CD14-positive monocyte (primary cell): ENCODE results near the gene SMPD3. TPM values are rescaled to one million over a fixed set of nuclear protein-coding genes. Genes with fewer than 3 reads are reported as not detected.

Source experiments
- DNase-seq, 3 donors: peaks; one replicate each; pipeline ENCODE4 v3.0.0-alpha.2; 2011 to 2022
- H2AFZ ChIP-seq: 2 replicates; pipeline ENCODE4 v1.6.0; 2012; ENCODE audit warnings: mild to moderate bottlenecking, low read depth, low read length, inconsistent platforms; ENCODE audit not compliant: insufficient read depth, poor library complexity, severe bottlenecking
- H3K27ac ChIP-seq, 2 donors: 1 replicate in 1 of 2; 2 replicates in 1 of 2; pipeline ENCODE4 v1.5.1; 2012 to 2013; ENCODE audit warnings: low read length in 2 of 2, control low read depth in 1 of 2, inconsistent platforms in 1 of 2, low read depth in 1 of 2, mild to moderate bottlenecking in 1 of 2
- H3K27me3 ChIP-seq, 2 donors: one replicate each; pipeline versions ENCODE4 v1.6.0 to v1.6.1; 2011 to 2013; ENCODE audit warnings: low read length in 2 of 2; ENCODE audit not compliant: control insufficient read depth in 2 of 2, insufficient read depth in 2 of 2
- H3K36me3 ChIP-seq, 2 donors: replicated peaks in 1 of 2; 1 replicate in 1 of 2; 2 replicates in 1 of 2; pipeline versions ENCODE4 v1.5.1 to v1.6.1; 2012 to 2013; ENCODE audit warnings: low read length in 2 of 2, control low read depth in 1 of 2, inconsistent platforms in 1 of 2, mild to moderate bottlenecking in 1 of 2; ENCODE audit not compliant: insufficient read depth in 2 of 2, control insufficient read depth in 1 of 2
- H3K4me1 ChIP-seq, 2 donors: 1 replicate in 1 of 2; 2 replicates in 1 of 2; pipeline versions ENCODE4 v1.5.1 to v1.6.1; 2012 to 2013; ENCODE audit warnings: low read length in 2 of 2, control low read depth in 1 of 2, inconsistent platforms in 1 of 2, mild to moderate bottlenecking in 1 of 2, moderate library complexity in 1 of 2; ENCODE audit not compliant: insufficient read depth in 2 of 2, control insufficient read depth in 1 of 2
- H3K4me2 ChIP-seq: replicated peaks from 2 replicates; pipeline ENCODE3; 2012; ENCODE audit warnings: low read length, moderate library complexity, mild to moderate bottlenecking; ENCODE audit not compliant: poor library complexity, severe bottlenecking; ENCODE audit errors: extremely low read depth
- H3K4me3 ChIP-seq, 3 experiments: fragments of 200-600 bp in 1 of 3; sonication (generic) in 1 of 3; replicated peaks in 1 of 3; 1 replicate in 2 of 3; 2 replicates in 1 of 3; pipeline ENCODE4 v1.5.1; 2011 to 2013; ENCODE audit warnings: low read length in 3 of 3, mild to moderate bottlenecking in 3 of 3, control low read depth in 2 of 3, low read depth in 2 of 3, inconsistent platforms in 1 of 3, moderate library complexity in 1 of 3
- H3K79me2 ChIP-seq: 2 replicates; pipeline ENCODE4 v1.6.0; 2012; ENCODE audit warnings: mild to moderate bottlenecking, control low read depth, inconsistent platforms, low read length, moderate library complexity; ENCODE audit not compliant: insufficient read depth
- H3K9ac ChIP-seq: 2 replicates; pipeline ENCODE4 v1.6.0; 2017; ENCODE audit warnings: low read length, mild to moderate bottlenecking; ENCODE audit not compliant: insufficient read depth, poor library complexity, severe bottlenecking
- H3K9me3 ChIP-seq, 2 donors: replicated peaks in 1 of 2; 1 replicate in 1 of 2; 2 replicates in 1 of 2; pipeline versions ENCODE4 v1.5.1 to v1.6.1; 2012 to 2013; ENCODE audit warnings: low read length in 2 of 2, control low read depth in 1 of 2; ENCODE audit not compliant: control insufficient read depth in 1 of 2, insufficient read depth in 1 of 2
- H4K20me1 ChIP-seq: 2 replicates; pipeline ENCODE4 v1.6.0; 2012; ENCODE audit warnings: mild to moderate bottlenecking, low read length, control low read depth, moderate library complexity; ENCODE audit not compliant: insufficient read depth
- H3K27ac Mint-ChIP-seq, 7 donors: one replicate each; pipeline ENCODE4 v1.8.0; 2020; ENCODE audit warnings: mild to moderate bottlenecking in 7 of 7, mixed read lengths in 7 of 7, moderate library complexity in 6 of 7, inconsistent platforms in 2 of 7
- H3K27me3 Mint-ChIP-seq, 3 donors: one replicate each; pipeline ENCODE4 v1.8.0; 2021 to 2022; ENCODE audit warnings: low read depth in 3 of 3, mild to moderate bottlenecking in 3 of 3, mixed read lengths in 3 of 3, moderate library complexity in 3 of 3, inconsistent platforms in 1 of 3
- H3K36me3 Mint-ChIP-seq, 2 donors: one replicate each; pipeline ENCODE4 v1.8.0; 2020; ENCODE audit warnings: mixed read lengths in 2 of 2, inconsistent platforms in 1 of 2, mild to moderate bottlenecking in 1 of 2
- H3K4me1 Mint-ChIP-seq: one replicate; pipeline ENCODE4 v1.8.0; 2020; ENCODE audit warnings: mild to moderate bottlenecking, mixed read lengths
- H3K4me3 Mint-ChIP-seq, 2 donors: one replicate each; pipeline ENCODE4 v1.8.0; 2020; ENCODE audit warnings: mild to moderate bottlenecking in 2 of 2, mixed read lengths in 2 of 2, moderate library complexity in 1 of 2
- H3K9me3 Mint-ChIP-seq, 7 donors: one replicate each; pipeline ENCODE4 v1.8.0; 2020 to 2022; ENCODE audit warnings: mixed read lengths in 7 of 7, mild to moderate bottlenecking in 6 of 7, moderate library complexity in 6 of 7, inconsistent platforms in 2 of 7
- WGBS: methylation state at CpG from one replicate; pipeline ENCODE4 v1.1.5; 2013; ENCODE audit warnings: missing lambda C conversion rate; ENCODE audit not compliant: insufficient coverage; 5-methylcytosine and 5-hydroxymethylcytosine counted together
- intact Hi-C, 2 donors: fragments of 100-400 bp; cut with micrococcal nuclease; formaldehyde crosslinking; loops; one replicate each; pipeline versions ENCODE4 v1.15.0 to v1.15.1; 2023
- polyA plus RNA-seq, 3 donors: library from polyadenylated mRNA; depleted of rRNA in 1 of 3; unstranded in 2 of 3; stranded (reverse) in 1 of 3; fragments of 300-500 nt in 2 of 3; fragments of >200 nt in 1 of 3; fragmentation: Illumina TruSeq in 2 of 3; gene quantifications; 1 replicate in 2 of 3; 2 replicates in 1 of 3; pipeline ENCODE4 v1.2.3, GENCODE V29; 2012 to 2021
- TF ChIP-seq, protein P1 (sequence below): fragments of 200-600 bp; IDR thresholded peaks from one replicate; pipeline ENCODE4 v1.8.0; 2022; ENCODE audit warnings: antibody characterized with exemption, mild to moderate bottlenecking

SMPD3 gene
- polyA plus RNA-seq, 3 donors, result 0.40 to 1.1 (median 0.51) TPM

DNA sequence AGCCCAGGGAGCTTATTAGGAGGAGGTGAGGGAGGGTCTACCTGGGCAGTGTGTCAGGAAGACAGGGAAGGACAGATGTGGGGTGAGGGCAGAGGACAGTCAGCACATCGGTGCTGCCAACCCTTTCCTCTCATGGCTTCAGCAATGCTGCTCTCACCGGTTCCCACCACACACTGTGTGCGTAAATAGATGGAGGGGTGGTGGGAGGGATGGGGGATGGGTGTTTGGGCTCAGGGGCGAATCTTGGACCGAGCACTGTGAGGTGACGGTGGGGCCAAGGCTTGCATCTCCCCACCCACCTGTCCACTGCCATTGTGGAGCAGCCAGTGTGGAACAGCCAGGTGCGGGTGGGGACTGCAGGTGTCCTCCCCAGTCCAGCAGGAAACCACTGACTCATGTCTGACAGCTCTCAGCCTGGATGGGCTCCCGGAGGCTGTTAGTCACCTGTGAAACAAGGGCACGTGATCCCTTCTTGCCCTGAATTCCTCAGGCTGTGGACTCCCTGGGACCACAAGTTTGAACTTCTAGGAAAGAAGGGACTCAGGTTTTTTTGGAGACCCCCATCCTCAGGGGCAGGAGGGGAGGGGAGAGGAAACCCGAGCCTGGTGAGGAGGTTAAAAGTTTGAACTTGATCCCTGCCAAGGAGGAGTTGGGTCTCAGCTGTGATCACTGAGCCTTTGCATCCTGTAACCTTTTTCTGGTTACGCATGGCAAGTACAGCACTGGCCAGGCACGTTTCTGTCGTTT lies 42.7 kb upstream of the SMPD3 start:
- H3K36me3 ChIP-seq, result no peaks in the 10 kb centered on the region
- no peaks in the 10 kb centered on the region for H3K79me2 ChIP-seq
- Mint-ChIP-seq H3K27me3 (peaks cover 3% of the 10 kb centered on the region in 3 donors), H3K9me3 (peaks cover 0 to 2% (median 0%) of the 10 kb centered on the region in 7 donors), H3K4me1 (peaks cover 2% of the 10 kb centered on the region), H3K4me3 (no peak overlapping the region), H3K36me3 (no peaks in the 10 kb centered on the region), H3K27ac (peak overlapping the region in 1 of 7 donors; percentile 56)
- no peak overlapping the region for H3K27ac ChIP-seq
- H3K4me3 ChIP-seq, result no peak overlapping the region
- no peak for DNase-seq
- H3K4me2 ChIP-seq, result no peak overlapping the region
- H3K27me3 ChIP-seq, result no peaks in the 10 kb centered on the region
- no peak overlapping the region for H2AFZ ChIP-seq
- WGBS, result 83% methylated on average over 7 of the region's 13 CpGs
- intact Hi-C loops, result no loop called here
- TF ChIP-seq, protein P1, sequence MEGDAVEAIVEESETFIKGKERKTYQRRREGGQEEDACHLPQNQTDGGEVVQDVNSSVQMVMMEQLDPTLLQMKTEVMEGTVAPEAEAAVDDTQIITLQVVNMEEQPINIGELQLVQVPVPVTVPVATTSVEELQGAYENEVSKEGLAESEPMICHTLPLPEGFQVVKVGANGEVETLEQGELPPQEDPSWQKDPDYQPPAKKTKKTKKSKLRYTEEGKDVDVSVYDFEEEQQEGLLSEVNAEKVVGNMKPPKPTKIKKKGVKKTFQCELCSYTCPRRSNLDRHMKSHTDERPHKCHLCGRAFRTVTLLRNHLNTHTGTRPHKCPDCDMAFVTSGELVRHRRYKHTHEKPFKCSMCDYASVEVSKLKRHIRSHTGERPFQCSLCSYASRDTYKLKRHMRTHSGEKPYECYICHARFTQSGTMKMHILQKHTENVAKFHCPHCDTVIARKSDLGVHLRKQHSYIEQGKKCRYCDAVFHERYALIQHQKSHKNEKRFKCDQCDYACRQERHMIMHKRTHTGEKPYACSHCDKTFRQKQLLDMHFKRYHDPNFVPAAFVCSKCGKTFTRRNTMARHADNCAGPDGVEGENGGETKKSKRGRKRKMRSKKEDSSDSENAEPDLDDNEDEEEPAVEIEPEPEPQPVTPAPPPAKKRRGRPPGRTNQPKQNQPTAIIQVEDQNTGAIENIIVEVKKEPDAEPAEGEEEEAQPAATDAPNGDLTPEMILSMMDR, result no peak
- no peaks in the 10 kb centered on the region for H3K4me1 ChIP-seq
- H4K20me1 ChIP-seq, result no peaks in the 10 kb centered on the region
- no peak overlapping the region for H3K9ac ChIP-seq
- H3K9me3 ChIP-seq, result peaks cover 0 to 7% of the 10 kb centered on the region in 2 donors

DNA sequence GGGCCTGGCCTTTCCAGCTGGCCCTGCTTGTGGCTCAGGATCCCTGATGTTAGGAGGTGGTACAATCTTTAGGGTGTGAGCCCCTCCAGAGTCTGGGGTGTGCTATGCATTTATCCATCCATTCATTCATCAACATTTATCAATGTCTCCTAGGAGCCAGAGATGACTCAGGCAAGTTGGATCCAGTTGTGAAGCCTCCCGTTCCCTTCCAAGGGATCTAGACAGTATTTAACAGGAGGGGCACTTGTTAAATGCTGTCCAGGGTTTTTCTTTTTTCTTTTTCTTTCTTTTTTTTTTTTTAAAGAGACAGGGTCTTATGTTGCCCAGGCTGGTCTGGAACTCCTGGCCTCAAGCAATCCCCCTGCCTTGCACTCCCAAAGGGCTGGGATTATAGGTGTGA lies 42.0 kb upstream of the SMPD3 start:
- Histone ChIP-seq H2AFZ (no peak overlapping the region), H3K27ac (no peak overlapping the region), H3K36me3 (no peaks in the 10 kb centered on the region), H3K79me2 (no peaks in the 10 kb centered on the region), H3K4me1 (no peaks in the 10 kb centered on the region), H3K9ac (no peak overlapping the region), H3K4me2 (no peak overlapping the region), H3K9me3 (peaks cover 0 to 7% of the 10 kb centered on the region in 2 donors), H3K4me3 (no peak overlapping the region), H4K20me1 (no peaks in the 10 kb centered on the region), H3K27me3 (no peaks in the 10 kb centered on the region)
- H3K27ac Mint-ChIP-seq, result peak overlapping the region in 1 of 7 donors; percentile 56
- DNase-seq, result no peak
- peaks cover 2% of the 10 kb centered on the region for H3K4me1 Mint-ChIP-seq
- peaks cover 0 to 2% (median 0%) of the 10 kb centered on the region in 7 donors for H3K9me3 Mint-ChIP-seq
- H3K4me3 Mint-ChIP-seq, result no peak overlapping the region
- intact Hi-C loops, result no loop called here
- WGBS, result no CpG with 5 or more reads among the region's 1 CpG
- H3K36me3 Mint-ChIP-seq, result no peaks in the 10 kb centered on the region
- H3K27me3 Mint-ChIP-seq, result peaks cover 3 to 4% (median 3%) of the 10 kb centered on the region in 3 donors
- TF ChIP-seq, protein P1, result no peak
